ENCODE results near the gene ARHGEF7.

The ARHGEF7 gene

GRCh38 chr13:111117961-111118360 is 2.9 kb downstream of the ARHGEF7 start:
- no peak for DNase-seq (ENCODE audit: low read depth)

GRCh38 chr13:111118898-111119607 is 3.9 kb downstream of the ARHGEF7 start:
- no peak for TF ChIP-seq CTCF (IDR thresholded peaks at IDR 0.05; ENCODE audit: control insufficient read depth, extremely low read depth, insufficient read depth)
- H3K4me3 ChIP-seq (ENCODE audit: low read depth, low read length) = no peak overlapping the region
- no peak for DNase-seq (ENCODE audit: low read depth)

More at GRCh38 chr13:111117961-111118360, 2.9 kb downstream of the ARHGEF7 start:
- TF ChIP-seq CTCF (IDR thresholded peaks at IDR 0.05; ENCODE audit: control insufficient read depth, extremely low read depth, insufficient read depth) = no peak
- no peak overlapping the region for H3K4me3 ChIP-seq (ENCODE audit: low read depth, low read length)

- TF ChIP-seq CTCF (IDR thresholded peaks at IDR 0.05; ENCODE audit: control insufficient read depth, extremely low read depth, insufficient read depth) = no peak
- DNase-seq (ENCODE audit: low read depth) = no peak
- no peak overlapping the region for H3K4me3 ChIP-seq (ENCODE audit: low read depth, low read length)
These were observed 4.9 kb downstream of the ARHGEF7 start for GRCh38 chr13:111119966-111120365.

- no peak for TF ChIP-seq CTCF (IDR thresholded peaks at IDR 0.05; ENCODE audit: control insufficient read depth, extremely low read depth, insufficient read depth)
- no peak overlapping the region for H3K4me3 ChIP-seq (ENCODE audit: low read depth, low read length)
- DNase-seq (ENCODE audit: low read depth) = no peak
These were observed 5.3 kb downstream of the ARHGEF7 start for GRCh38 chr13:111120422-111120821.

GRCh38 chr13:111120913-111121312 is 5.8 kb downstream of the ARHGEF7 start:
- TF ChIP-seq CTCF (IDR thresholded peaks at IDR 0.05; ENCODE audit: control insufficient read depth, extremely low read depth, insufficient read depth) = no peak
- H3K4me3 ChIP-seq (ENCODE audit: low read depth, low read length) = no peak overlapping the region
- no peak for DNase-seq (ENCODE audit: low read depth)

GRCh38 chr13:111121506-111121905 is 6.4 kb downstream of the ARHGEF7 start:
- no peak for DNase-seq (ENCODE audit: low read depth)
- H3K4me3 ChIP-seq (ENCODE audit: low read depth, low read length) = no peak overlapping the region
- no peak for TF ChIP-seq CTCF (IDR thresholded peaks at IDR 0.05; ENCODE audit: control insufficient read depth, extremely low read depth, insufficient read depth)

- no peak overlapping the region for H3K4me3 ChIP-seq (ENCODE audit: low read depth, low read length)
- no peak for DNase-seq (ENCODE audit: low read depth)
- TF ChIP-seq CTCF (IDR thresholded peaks at IDR 0.05; ENCODE audit: control insufficient read depth, extremely low read depth, insufficient read depth) = no peak
These were observed 6.9 kb downstream of the ARHGEF7 start for GRCh38 chr13:111122056-111122455.

All from LNCaP clone FGC (cell line).